Measurements from ENCODE around the gene GSTA3.

DNA sequence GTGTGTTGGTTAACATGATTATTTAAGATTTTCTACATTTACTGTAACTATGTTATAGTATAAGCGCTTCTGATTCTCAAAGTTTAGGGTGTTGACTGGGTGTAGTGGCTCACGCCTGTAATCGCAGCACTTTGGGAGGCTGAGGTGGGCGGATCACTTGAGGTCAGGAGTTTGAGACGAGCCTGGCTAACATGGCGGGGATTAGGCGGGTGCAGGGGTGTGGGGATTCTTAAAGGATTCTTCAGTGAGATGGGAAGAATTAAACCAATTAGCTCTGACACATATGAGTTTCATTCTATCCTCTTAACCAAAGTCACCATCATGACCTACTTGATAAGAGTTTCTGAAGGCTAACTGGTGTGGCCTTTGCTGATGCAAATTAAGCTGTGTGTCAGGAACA is 46.4 kb upstream of the GSTA3 start:
- TF ChIP-seq, protein P1, sequence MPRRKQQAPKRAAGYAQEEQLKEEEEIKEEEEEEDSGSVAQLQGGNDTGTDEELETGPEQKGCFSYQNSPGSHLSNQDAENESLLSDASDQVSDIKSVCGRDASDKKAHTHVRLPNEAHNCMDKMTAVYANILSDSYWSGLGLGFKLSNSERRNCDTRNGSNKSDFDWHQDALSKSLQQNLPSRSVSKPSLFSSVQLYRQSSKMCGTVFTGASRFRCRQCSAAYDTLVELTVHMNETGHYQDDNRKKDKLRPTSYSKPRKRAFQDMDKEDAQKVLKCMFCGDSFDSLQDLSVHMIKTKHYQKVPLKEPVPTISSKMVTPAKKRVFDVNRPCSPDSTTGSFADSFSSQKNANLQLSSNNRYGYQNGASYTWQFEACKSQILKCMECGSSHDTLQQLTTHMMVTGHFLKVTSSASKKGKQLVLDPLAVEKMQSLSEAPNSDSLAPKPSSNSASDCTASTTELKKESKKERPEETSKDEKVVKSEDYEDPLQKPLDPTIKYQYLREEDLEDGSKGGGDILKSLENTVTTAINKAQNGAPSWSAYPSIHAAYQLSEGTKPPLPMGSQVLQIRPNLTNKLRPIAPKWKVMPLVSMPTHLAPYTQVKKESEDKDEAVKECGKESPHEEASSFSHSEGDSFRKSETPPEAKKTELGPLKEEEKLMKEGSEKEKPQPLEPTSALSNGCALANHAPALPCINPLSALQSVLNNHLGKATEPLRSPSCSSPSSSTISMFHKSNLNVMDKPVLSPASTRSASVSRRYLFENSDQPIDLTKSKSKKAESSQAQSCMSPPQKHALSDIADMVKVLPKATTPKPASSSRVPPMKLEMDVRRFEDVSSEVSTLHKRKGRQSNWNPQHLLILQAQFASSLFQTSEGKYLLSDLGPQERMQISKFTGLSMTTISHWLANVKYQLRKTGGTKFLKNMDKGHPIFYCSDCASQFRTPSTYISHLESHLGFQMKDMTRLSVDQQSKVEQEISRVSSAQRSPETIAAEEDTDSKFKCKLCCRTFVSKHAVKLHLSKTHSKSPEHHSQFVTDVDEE (CRISPR knock-in tag; IDR thresholded peaks at IDR 0.05): no peak
- TF ChIP-seq OSR1 (CRISPR knock-in tag; IDR thresholded peaks at IDR 0.05) (no peak), ZFP3 (CRISPR knock-in tag; IDR thresholded peaks at IDR 0.05) (no peak), ARNTL (CRISPR knock-in tag; IDR thresholded peaks at IDR 0.05; ENCODE audit: borderline replicate concordance, low read depth) (no peak), ZNF565 (CRISPR knock-in tag; conservative IDR thresholded peaks at IDR 0.05; ENCODE audit: low read depth) (no peak), GLIS3 (CRISPR knock-in tag; IDR thresholded peaks at IDR 0.05) (no peak), BACH2 (CRISPR knock-in tag; IDR thresholded peaks at IDR 0.05; ENCODE audit: borderline replicate concordance) (no peak), ZFP30 (CRISPR knock-in tag; IDR thresholded peaks at IDR 0.05) (no peak), ISL1 (CRISPR knock-in tag; IDR thresholded peaks at IDR 0.05) (no peak)
- TF ChIP-seq, protein P2, sequence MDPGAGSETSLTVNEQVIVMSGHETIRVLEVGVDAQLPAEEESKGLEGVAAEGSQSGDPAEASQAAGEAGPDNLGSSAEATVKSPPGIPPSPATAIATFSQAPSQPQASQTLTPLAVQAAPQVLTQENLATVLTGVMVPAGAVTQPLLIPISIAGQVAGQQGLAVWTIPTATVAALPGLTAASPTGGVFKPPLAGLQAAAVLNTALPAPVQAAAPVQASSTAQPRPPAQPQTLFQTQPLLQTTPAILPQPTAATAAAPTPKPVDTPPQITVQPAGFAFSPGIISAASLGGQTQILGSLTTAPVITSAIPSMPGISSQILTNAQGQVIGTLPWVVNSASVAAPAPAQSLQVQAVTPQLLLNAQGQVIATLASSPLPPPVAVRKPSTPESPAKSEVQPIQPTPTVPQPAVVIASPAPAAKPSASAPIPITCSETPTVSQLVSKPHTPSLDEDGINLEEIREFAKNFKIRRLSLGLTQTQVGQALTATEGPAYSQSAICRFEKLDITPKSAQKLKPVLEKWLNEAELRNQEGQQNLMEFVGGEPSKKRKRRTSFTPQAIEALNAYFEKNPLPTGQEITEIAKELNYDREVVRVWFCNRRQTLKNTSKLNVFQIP (CRISPR knock-in tag; IDR thresholded peaks at IDR 0.05; ENCODE audit: borderline replicate concordance, low read depth): no peak
- TF ChIP-seq, protein P3, sequence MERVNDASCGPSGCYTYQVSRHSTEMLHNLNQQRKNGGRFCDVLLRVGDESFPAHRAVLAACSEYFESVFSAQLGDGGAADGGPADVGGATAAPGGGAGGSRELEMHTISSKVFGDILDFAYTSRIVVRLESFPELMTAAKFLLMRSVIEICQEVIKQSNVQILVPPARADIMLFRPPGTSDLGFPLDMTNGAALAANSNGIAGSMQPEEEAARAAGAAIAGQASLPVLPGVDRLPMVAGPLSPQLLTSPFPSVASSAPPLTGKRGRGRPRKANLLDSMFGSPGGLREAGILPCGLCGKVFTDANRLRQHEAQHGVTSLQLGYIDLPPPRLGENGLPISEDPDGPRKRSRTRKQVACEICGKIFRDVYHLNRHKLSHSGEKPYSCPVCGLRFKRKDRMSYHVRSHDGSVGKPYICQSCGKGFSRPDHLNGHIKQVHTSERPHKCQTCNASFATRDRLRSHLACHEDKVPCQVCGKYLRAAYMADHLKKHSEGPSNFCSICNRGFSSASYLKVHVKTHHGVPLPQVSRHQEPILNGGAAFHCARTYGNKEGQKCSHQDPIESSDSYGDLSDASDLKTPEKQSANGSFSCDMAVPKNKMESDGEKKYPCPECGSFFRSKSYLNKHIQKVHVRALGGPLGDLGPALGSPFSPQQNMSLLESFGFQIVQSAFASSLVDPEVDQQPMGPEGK (CRISPR knock-in tag; IDR thresholded peaks at IDR 0.05; ENCODE audit: borderline replicate concordance): no peak
